Activated CD4-positive, alpha-beta T cell treated with anti-CD3 and anti-CD28 coated beads for 1 hour (primary cell): ENCODE measurements around the gene TLK1.

Experiments used
- DNase-seq: peaks from one replicate; pipeline ENCODE4 v3.0.0-alpha.2; 2020

The TLK1 gene

DNA sequence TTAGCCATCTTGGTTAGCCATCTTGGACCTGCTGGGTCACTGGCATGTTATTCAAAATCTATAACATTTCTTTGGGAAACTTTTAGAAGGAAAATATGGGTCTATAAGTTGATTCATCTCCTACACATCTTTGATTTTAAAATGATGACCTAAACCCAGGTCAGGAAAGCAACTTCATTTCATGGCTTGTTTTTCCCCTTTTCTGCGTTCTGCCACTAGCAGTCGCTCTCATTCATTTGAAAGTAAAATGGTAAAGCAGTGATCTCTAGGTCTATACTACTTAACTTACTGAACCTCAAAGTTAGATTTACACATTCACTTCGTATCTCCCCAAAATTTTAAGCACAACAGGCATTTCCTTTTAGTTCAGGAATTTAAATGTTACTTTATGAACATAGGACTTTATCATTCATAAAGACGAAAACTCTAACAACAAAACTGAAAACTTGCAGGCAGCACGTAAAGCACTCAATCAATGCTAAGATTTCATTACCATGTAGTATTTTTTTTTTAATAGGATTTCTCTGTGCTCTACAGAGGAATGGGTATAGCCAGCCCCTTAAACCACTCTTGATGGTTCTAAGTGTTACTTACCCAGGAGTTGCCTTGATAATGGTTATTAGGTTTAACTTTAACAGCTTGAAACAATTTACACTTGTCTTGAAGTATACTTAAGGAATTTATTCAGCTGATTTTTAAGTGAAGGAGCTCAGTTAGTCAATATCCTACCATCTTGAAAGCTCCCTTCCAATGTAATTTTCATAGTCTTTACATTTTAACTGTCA, 169.1 kb downstream of the TLK1 start:
- DNase-seq: no peak

- no peak for DNase-seq
These were observed 174.0 kb downstream of the TLK1 start for GRCh38 chr2:170986566-170987258.

DNA sequence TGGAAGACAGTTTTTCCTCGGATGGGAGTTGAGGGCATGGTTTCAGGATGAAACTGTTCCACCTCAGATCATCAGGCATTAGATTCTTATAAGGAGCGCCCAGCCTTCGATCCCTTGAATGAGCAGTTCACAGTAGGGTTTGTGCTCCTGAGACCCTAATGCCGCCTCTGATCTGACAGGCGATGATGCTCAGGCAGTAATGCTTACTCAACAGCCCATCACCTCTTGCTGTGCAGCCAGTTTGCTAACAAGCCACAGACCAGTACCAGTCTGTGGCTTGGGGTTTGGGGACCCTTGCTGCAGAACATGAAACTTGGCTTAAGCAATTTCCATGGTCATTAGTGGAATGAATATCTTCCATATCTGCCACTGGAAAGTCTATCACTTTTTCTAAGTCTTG, 175.3 kb downstream of the TLK1 start:
- DNase-seq: no peak

GRCh38 chr2:170984079-170984478, 176.6 kb downstream of the TLK1 start:
- no peak for DNase-seq

- DNase-seq: no peak
These were observed 184.8 kb downstream of the TLK1 start for GRCh38 chr2:170975943-170976270.

- no peak for DNase-seq
These were observed 185.4 kb downstream of the TLK1 start for GRCh38 chr2:170975127-170975942.

- no peak for DNase-seq
These were observed 186.2 kb downstream of the TLK1 start for GRCh38 chr2:170974304-170974993.

DNA sequence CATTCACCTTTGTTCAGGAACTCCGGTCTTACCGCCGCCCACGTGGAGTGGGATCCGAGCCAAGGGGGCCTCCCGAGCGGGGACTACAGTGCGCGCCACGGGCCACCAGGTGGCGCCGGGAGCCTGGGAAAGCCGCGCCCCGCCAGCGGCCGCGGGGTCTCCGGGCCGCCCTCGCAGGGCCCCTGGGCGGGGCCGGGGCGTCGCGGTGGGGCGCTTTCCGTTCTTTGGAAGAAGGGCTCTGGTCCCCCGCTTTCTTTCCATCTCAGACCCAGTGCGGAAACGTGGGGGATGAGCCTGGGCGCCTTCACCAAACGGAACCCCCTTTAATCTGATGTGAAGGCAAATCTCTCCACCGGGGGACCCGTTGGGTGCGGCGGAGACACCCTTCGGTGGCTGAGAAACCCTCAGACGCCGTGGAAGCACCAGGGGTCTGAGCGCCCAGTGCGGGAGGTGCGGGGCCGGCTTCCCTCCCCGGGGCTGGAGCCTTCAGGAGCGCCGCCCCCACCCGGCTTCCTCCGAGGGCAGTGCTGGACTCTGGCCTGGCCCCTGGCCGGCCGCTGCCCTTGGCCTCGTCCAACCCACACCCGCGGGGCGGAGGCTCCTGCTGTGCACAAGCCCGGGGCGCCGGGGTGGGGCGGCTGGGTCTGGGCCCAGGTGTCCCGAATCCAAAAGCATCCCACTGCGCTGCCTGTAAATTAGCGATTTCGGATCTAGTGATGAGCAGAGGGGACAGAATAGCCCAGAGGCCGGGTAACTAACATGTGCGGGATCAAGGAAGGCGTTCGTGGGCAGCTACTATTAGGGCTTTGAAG, 187.0 kb downstream of the TLK1 start:
- peak; percentile 80 for DNase-seq

- no peak for DNase-seq
These were observed 187.5 kb downstream of the TLK1 start for GRCh38 chr2:170973225-170973491.

DNA sequence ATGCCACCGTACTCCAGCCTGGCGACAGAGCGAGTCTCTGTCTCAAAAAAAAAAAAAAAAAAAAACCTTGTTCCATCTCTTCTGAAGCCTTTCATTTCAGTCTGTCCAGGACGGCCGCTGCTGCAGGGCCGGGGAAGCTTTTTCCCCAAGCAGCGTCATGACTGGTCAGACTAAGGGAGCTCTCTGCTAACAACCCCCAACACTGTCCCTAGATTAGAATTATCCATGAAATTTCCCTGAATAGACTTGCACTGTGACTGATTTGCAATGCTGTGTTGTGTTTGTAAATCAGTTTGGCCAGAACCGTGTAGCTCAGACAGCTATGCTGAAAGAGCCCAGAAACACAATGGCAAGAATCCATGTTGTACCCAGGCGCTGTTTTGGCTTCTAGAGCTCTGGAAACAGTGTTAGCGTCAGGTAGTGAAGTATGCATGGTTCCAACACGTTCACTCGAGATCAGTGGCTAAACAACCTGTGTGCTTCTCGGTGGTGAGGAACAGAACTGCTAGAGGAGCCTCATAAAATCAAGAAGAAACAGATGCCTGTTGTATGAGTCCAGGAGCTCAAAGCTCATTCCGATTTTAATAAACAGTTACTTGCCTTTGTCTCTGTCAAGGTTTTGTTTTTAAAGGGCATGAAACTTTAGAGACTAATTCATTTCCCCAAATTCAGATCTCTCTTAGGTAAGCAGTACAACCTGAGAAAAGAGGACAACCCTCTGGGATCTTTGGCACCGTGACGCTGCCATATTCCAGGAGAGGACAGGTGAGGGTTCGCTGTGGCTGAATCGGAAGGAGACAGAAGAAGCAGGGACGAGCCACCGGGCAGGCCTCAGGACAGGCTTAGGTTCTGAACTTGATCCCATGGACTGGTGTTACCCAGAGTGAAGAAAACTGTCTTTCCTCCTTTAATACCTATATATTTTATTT, 188.1 kb downstream of the TLK1 start:
- no peak for DNase-seq

DNA sequence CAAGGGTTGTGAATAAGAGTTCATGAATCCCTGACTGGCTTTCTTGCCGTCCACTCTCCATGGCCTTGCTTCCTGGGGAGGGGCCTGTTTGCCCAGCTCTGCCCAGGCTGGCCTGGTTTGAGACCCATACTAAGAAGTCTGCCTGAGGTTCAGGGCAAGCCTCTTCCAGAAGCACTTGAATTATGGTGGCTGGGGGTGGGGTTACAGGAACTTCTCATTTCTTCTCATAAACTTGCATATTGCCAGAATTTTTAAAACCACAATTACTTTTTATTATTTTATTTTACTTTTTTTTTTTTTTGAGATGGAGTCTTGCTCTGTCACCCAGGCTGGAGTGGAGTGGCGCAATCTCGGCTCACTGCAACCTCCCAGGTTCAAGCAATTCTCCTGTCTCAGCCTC, 189.6 kb downstream of the TLK1 start:
- no peak for DNase-seq

- DNase-seq: no peak
These were observed 190.7 kb downstream of the TLK1 start for GRCh38 chr2:170969872-170970496.

DNA sequence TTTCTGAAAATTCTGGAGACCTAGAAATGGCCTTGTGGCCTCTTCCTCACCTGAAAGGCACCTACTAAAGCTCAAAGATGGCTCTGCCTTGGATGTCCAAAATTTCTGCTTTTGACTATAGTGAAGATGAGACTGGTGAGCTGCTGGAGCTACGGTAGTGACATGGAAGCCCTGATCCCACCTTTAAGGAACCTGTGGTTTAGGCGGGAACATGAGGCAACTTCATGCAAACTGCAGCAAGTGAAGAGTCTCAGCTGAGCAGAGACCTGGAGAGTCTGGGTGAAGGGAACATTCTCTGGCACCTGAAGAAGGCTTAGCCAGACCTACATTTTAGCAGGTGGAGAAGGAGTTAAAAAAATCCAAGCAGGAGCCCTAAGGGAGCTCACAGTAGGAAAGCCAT, 191.7 kb downstream of the TLK1 start:
- DNase-seq: no peak

- DNase-seq: no peak
These were observed 192.3 kb downstream of the TLK1 start for GRCh38 chr2:170968205-170969003.

- no peak for DNase-seq
These were observed 193.1 kb downstream of the TLK1 start for GRCh38 chr2:170967553-170967952.

- DNase-seq: no peak
These were observed 193.9 kb downstream of the TLK1 start for GRCh38 chr2:170966648-170967396.

DNA sequence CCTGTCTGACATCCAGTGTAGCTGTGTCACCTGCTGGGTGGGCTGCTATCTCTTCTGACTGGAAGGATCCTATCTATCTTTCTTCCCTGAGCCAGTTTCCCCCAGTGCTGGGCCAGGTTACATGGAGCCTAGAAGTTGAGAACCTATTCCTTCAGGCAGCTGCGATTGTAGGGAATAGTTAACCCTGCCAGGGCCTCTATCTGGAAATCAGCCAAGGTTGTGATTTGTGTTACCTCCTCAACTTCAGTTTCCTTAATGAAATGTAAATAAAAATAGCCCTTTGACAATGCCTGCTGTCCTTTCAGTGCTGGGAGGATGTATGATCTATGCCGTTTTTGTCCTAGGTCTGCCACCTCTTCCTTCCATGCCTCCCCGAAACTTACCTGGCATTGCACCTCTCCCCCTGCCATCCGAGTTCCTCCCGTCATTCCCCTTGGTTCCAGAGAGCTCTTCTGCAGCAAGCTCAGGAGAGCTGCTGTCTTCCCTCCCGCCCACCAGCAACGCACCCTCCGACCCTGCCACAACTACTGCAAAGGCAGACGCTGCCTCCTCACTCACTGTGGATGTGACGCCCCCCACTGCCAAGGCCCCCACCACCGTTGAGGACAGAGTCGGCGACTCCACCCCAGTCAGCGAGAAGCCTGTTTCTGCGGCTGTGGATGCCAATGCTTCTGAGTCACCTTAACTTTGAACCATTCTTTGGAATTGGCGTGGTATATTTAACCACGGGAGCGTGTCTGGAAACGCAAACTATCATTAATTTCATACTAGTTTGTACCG, 195.1 kb downstream of the TLK1 start:
- DNase-seq: no peak

DNA sequence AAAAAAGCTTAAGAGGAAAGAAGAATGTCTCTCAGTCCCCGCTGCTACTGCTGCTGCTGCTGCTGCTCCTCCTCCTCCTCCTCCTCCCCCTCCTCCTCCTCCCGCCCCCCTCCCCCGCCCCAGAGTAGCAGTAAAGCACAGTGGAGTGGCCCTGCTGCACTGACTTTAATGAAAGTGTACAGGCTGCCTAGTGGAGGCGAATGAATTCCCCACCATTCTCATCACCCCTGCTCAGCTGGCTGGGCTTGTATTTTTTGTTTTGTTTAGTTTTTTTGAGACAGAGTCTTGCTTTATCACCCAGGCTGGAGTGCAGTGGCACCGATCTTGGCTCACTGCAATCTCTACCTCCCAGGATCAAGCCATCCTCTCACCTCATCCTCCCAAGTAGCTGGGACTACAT, 197.3 kb downstream of the TLK1 start:
- DNase-seq: no peak

DNA sequence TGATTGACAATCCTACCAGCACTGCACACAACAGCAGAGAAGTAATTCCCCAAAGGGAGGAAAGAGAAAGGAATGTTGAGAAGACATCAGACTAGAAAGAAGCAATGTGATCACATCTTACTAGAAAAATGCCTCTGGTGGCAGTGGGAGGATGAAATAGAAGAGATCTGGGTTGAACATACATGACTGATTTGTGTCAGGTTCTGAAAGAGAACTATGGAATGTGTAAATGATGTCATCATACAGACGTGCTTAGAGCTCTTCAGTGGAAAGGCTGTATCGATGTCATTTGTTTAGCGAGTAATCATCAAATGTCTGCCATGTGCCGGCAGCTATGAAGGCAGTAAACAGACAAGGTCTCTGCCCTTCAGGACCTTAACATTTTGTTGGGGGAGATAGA, 206.8 kb downstream of the TLK1 start:
- no peak for DNase-seq
